Measurements from ENCODE around the gene BMAL1.

DNA sequence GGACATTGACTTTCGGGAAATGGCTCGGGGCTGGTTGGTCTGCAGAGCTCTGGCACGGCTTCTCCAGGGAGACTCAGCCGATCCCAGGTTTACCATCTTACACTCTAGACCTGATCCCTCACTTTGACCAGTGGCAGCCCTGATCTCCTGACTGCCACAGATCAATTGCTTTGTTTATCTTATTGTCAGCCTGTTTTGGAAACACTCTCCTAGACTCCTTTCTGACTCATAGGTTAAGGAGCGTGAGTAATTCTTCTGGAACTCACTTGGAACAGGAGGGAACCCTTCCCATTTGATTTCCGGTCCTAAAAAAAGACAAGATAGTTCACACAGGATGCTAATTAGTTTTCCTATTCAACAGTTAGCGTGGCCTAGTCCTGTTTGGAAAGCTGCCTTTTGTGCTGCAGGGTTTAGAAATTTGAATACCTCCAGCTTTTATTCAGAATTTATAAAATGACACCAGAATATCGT is 16.0 kb upstream of the BMAL1 start:
- TF ChIP-seq EZH2 (IDR thresholded peaks at IDR 0.05): no peak
- TF ChIP-seq POLR2AphosphoS5 (IDR thresholded peaks at IDR 0.05; ENCODE audit: borderline replicate concordance, low read depth, low read length): no peak
- no peak for TF ChIP-seq FOXP2 (optimal IDR thresholded peaks at IDR 0.05; ENCODE audit: control extremely low read depth, extremely low read length, insufficient read depth)
